B cell (primary cell): ENCODE results near the gene OSTC.

Source experiments
- EZH2 ChIP-seq: IDR thresholded peaks from 2 replicates; pipeline ENCODE4 v1.6.1; 2012; ENCODE audit warnings: borderline replicate concordance, low read depth, mild to moderate bottlenecking, moderate library complexity, low read length; ENCODE audit not compliant: insufficient read depth, poor library complexity, severe bottlenecking
- TF ChIP-seq, protein P1 (sequence below): fragments of 200-600 bp; IDR thresholded peaks from one replicate; pipeline ENCODE4 v1.8.0; 2022; ENCODE audit warnings: antibody characterized with exemption, mild to moderate bottlenecking

- TF ChIP-seq, protein P1, sequence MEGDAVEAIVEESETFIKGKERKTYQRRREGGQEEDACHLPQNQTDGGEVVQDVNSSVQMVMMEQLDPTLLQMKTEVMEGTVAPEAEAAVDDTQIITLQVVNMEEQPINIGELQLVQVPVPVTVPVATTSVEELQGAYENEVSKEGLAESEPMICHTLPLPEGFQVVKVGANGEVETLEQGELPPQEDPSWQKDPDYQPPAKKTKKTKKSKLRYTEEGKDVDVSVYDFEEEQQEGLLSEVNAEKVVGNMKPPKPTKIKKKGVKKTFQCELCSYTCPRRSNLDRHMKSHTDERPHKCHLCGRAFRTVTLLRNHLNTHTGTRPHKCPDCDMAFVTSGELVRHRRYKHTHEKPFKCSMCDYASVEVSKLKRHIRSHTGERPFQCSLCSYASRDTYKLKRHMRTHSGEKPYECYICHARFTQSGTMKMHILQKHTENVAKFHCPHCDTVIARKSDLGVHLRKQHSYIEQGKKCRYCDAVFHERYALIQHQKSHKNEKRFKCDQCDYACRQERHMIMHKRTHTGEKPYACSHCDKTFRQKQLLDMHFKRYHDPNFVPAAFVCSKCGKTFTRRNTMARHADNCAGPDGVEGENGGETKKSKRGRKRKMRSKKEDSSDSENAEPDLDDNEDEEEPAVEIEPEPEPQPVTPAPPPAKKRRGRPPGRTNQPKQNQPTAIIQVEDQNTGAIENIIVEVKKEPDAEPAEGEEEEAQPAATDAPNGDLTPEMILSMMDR: no peak
- no peak for TF ChIP-seq EZH2
Observed at GRCh38 chr4:108702960-108703359, 52.6 kb downstream of the OSTC start.
